HG03280 (cell line): ENCODE measurements around the gene TTYH3.

Source experiments
- ATAC-seq: cut with Tn5 transposase; IDR thresholded peaks from one replicate; pipeline ENCODE4 v1.9.1; 2021; ENCODE audit warnings: mild to moderate bottlenecking, moderate library complexity; ENCODE audit not compliant: unreplicated experiment

TTYH3 gene

GRCh38 chr7:2633538-2634266 is 1.9 kb downstream of the TTYH3 start:
- no peak for ATAC-seq

- no peak for ATAC-seq
Observed at GRCh38 chr7:2634267-2635145, 2.7 kb downstream of the TTYH3 start.

- ATAC-seq = no peak
Observed at GRCh38 chr7:2635148-2635668, 3.4 kb downstream of the TTYH3 start.

GRCh38 chr7:2635810-2636701 is 4.3 kb downstream of the TTYH3 start:
- ATAC-seq = no peak

- no peak for ATAC-seq
Observed at GRCh38 chr7:2637066-2637471, 5.3 kb downstream of the TTYH3 start.

GRCh38 chr7:2637505-2638223 is 5.9 kb downstream of the TTYH3 start:
- ATAC-seq = no peak

GRCh38 chr7:2638224-2638991 is 6.6 kb downstream of the TTYH3 start:
- ATAC-seq = no peak

- no peak for ATAC-seq
Observed at GRCh38 chr7:2639181-2639681, 7.4 kb downstream of the TTYH3 start.

GRCh38 chr7:2639695-2640481 is 8.1 kb downstream of the TTYH3 start:
- no peak for ATAC-seq

- no peak for ATAC-seq
Observed at GRCh38 chr7:2640482-2640830, 8.7 kb downstream of the TTYH3 start.

- no peak for ATAC-seq
Observed at GRCh38 chr7:2640846-2641316, 9.1 kb downstream of the TTYH3 start.

- no peak for ATAC-seq
Observed at GRCh38 chr7:2641406-2642393, 9.9 kb downstream of the TTYH3 start.

GRCh38 chr7:2643386-2644219 is 11.8 kb downstream of the TTYH3 start:
- ATAC-seq = no peak

GRCh38 chr7:2644220-2644561 is 12.4 kb downstream of the TTYH3 start:
- ATAC-seq = no peak

GRCh38 chr7:2644562-2645273 is 12.9 kb downstream of the TTYH3 start:
- ATAC-seq = no peak
